HepG2 (cell line): Measurements from ENCODE around the gene MRPS21. TPM values are rescaled to one million over a fixed set of nuclear protein-coding genes. Genes with fewer than 3 reads are reported as not detected.
A peak's percentile ranks its signal among the peaks of the same experiment; 100 is the strongest.

Experiments
- ATAC-seq: fragments of 200-7000 bp; cut with Tn5 transposase; 3 replicates; pipeline ENCODE4 v1.9.1; 2020; ENCODE audit warnings: mild to moderate bottlenecking, moderate library complexity
- BruUV-seq: library from RNA; stranded (reverse); fragments of 400-500 nt; replicated peaks from 2 replicates; lab custom pipeline; 2021; lab: Mats Ljungman, UMichigan
- CTCF ChIA-PET: fragments of 300-600 bp; formaldehyde crosslinking; extraction: SDS; loops from one replicate; lab custom pipeline; 2021; ENCODE audit warnings: low total read pairs, inconsistent platforms, low intra/inter-chr PET ratio; lab: Yijun Ruan, JAX
- POLR2A ChIA-PET: fragments of 350-600 bp; sonication (Branson Sonifier 250); formaldehyde crosslinking; loops from one replicate; lab custom pipeline; 2020; ENCODE audit warnings: antibody characterized with exemption, inconsistent platforms; lab: Yijun Ruan, JAX
- DNase-seq: peaks from one replicate; pipeline ENCODE4 v3.0.0-alpha.2; 2015; ENCODE audit warnings: low spot score
- FAIRE-seq: peaks from 3 replicates; lab custom pipeline; 2011; peaks lifted over from hg19 to GRCh38; lab: Jason Lieb, UNC
- H2AFZ ChIP-seq: one replicate; pipeline ENCODE4 v1.6.1; 2011; ENCODE audit warnings: low read length, inconsistent platforms
- H3K27ac ChIP-seq: fragments of 300-600 bp; 3 replicates; pipeline ENCODE4 v1.8.0; 2011; ENCODE audit warnings: mixed run types, mild to moderate bottlenecking, mixed read lengths, low read length, inconsistent platforms; ENCODE audit not compliant: insufficient read depth; ENCODE audit errors: extremely low read length
- H3K27me3 ChIP-seq, 2 experiments: fragments of 200-600 bp in 1 of 2; 2 replicates in 1 of 2; 3 replicates in 1 of 2; pipeline versions ENCODE4 v1.6.0 to v1.8.0; 2011; ENCODE audit warnings: low read length in 2 of 2, mild to moderate bottlenecking in 2 of 2, moderate library complexity in 2 of 2, inconsistent platforms in 1 of 2; ENCODE audit not compliant: insufficient read depth in 2 of 2, control insufficient read depth in 1 of 2
- H3K36me3 ChIP-seq, 2 experiments: fragments of 200-600 bp in 1 of 2; replicated peaks in 1 of 2; 2 replicates in 1 of 2; 3 replicates in 1 of 2; pipeline versions ENCODE4 v1.5.1 to v1.8.0; 2011; ENCODE audit warnings: low read length in 2 of 2, inconsistent platforms in 1 of 2; ENCODE audit not compliant: insufficient read depth in 2 of 2, control insufficient read depth in 1 of 2
- H3K4me1 ChIP-seq: 2 replicates; pipeline ENCODE4 v1.5.1; 2012; ENCODE audit warnings: low read length, inconsistent platforms; ENCODE audit not compliant: insufficient read depth
- H3K4me2 ChIP-seq: 2 replicates; pipeline ENCODE4 v1.6.0; 2011; ENCODE audit warnings: low read depth, low read length, inconsistent platforms
- H3K4me3 ChIP-seq, 3 experiments: fragments of 200-600 bp in 1 of 3; sonication (generic), shearing (Covaris generic) in 1 of 3; replicated peaks in 1 of 3; 2 replicates each; pipeline ENCODE4 v1.5.1; 2011 to 2016; ENCODE audit warnings: low read length in 3 of 3, inconsistent platforms in 2 of 3, low read depth in 2 of 3, mild to moderate bottlenecking in 2 of 3, control low read depth in 1 of 3, mixed read lengths in 1 of 3; ENCODE audit not compliant: insufficient read depth in 1 of 3
- H3K79me2 ChIP-seq: one replicate; pipeline ENCODE4 v1.6.1; 2011; ENCODE audit warnings: low read length, inconsistent platforms; ENCODE audit not compliant: insufficient read depth
- H3K9ac ChIP-seq: 2 replicates; pipeline ENCODE4 v1.6.0; 2011; ENCODE audit warnings: mild to moderate bottlenecking, low read depth, low read length, inconsistent platforms; ENCODE audit not compliant: insufficient read depth
- H3K9me3 ChIP-seq: 2 replicates; pipeline ENCODE4 v1.5.1; 2012; ENCODE audit warnings: mild to moderate bottlenecking, low read length
- H4K20me1 ChIP-seq: 2 replicates; pipeline ENCODE4 v1.6.0; 2011; ENCODE audit warnings: inconsistent platforms, mild to moderate bottlenecking, low read length, moderate library complexity; ENCODE audit not compliant: insufficient read depth
- ARNT ChIP-seq: fragments of 450-650 bp; IDR thresholded peaks from 2 replicates; pipeline ENCODE4 v1.6.1; 2017
- CC2D1A ChIP-seq: sonication (generic); formaldehyde crosslinking; IDR thresholded peaks from 2 replicates; pipeline ENCODE4 v1.8.1; 2023; ENCODE audit warnings: mild to moderate bottlenecking, missing genetic modification reagents
- EEA1 ChIP-seq: sonication (generic); formaldehyde crosslinking; IDR thresholded peaks from 2 replicates; pipeline ENCODE4 v1.5.1; 2020; ENCODE audit warnings: mild to moderate bottlenecking, missing genetic modification reagents, borderline replicate concordance
- GATAD1 ChIP-seq: IDR thresholded peaks from 2 replicates; pipeline ENCODE4 v1.6.1; 2016; ENCODE audit warnings: missing genetic modification reagents, missing compliant biosample characterization
- GZF1 ChIP-seq: sonication (generic); formaldehyde crosslinking; IDR thresholded peaks from 2 replicates; pipeline ENCODE4 v1.5.1; 2020; ENCODE audit warnings: mild to moderate bottlenecking, missing genetic modification reagents
- MAFK ChIP-seq, 2 experiments: IDR thresholded peaks in 1 of 2; conservative IDR thresholded peaks in 1 of 2; 2 replicates each; pipeline ENCODE4 v1.6.1; 2011; ENCODE audit warnings: improper control_type of control experiment in 2 of 2, low read length in 2 of 2
- MIXL1 ChIP-seq: IDR thresholded peaks from 2 replicates; pipeline ENCODE4 v1.6.1; 2016
- MYC ChIP-seq: sonication (generic); formaldehyde crosslinking; IDR thresholded peaks from 2 replicates; pipeline ENCODE4 v1.9.0; 2021; ENCODE audit warnings: missing genetic modification reagents, borderline replicate concordance
- REL ChIP-seq: sonication (generic); formaldehyde crosslinking; conservative IDR thresholded peaks from 2 replicates; pipeline ENCODE4 v1.8.0; 2022; ENCODE audit warnings: mild to moderate bottlenecking, missing genetic modification reagents, moderate library complexity
- SIN3A ChIP-seq: IDR thresholded peaks from 2 replicates; pipeline ENCODE4 v1.6.1; 2011; ENCODE audit warnings: low read depth, mild to moderate bottlenecking, control low read depth, low read length, borderline replicate concordance
- TCF7L2 ChIP-seq: IDR thresholded peaks from 2 replicates; pipeline ENCODE4 v1.6.1; 2011; ENCODE audit warnings: mild to moderate bottlenecking, low read depth, low read length, moderate library complexity
- THAP11 ChIP-seq: IDR thresholded peaks from 2 replicates; pipeline ENCODE4 v1.6.1; 2016; ENCODE audit warnings: missing biosample characterization, missing genetic modification reagents
- TRIM22 ChIP-seq: fragments of 450-650 bp; IDR thresholded peaks from 2 replicates; pipeline ENCODE4 v1.6.1; 2017
- WIZ ChIP-seq: sonication (generic); formaldehyde crosslinking; IDR thresholded peaks from 2 replicates; pipeline ENCODE4 v1.5.1; 2020; ENCODE audit warnings: mild to moderate bottlenecking, missing genetic modification reagents
- ZBTB2 ChIP-seq: sonication (generic); formaldehyde crosslinking; IDR thresholded peaks from 2 replicates; pipeline ENCODE4 v1.8.0; 2022; ENCODE audit warnings: low read depth, missing genetic modification reagents
- ZKSCAN1 ChIP-seq: fragments of 150-350 bp; IDR thresholded peaks from 2 replicates; pipeline ENCODE4 v1.6.1; 2014; ENCODE audit warnings: low read length
- ZNF383 ChIP-seq: sonication (generic); formaldehyde crosslinking; IDR thresholded peaks from 2 replicates; pipeline ENCODE4 v1.4.0; 2020; ENCODE audit warnings: missing genetic modification reagents, mild to moderate bottlenecking, borderline replicate concordance
- WGBS: methylation state at CpG from one replicate; pipeline ENCODE4 v1.1.6; 2017; ENCODE audit warnings: low lambda C conversion rate; 5-methylcytosine and 5-hydroxymethylcytosine counted together
- in situ Hi-C: cut with HindIII; loops from 2 replicates; pipeline ENCODE4 v1.10.0; 2017; ENCODE audit warnings: low pct_unique_long_range_greater_than_20kb; ENCODE audit not compliant: extremely low pct_ligation_motif_present
- intact Hi-C: fragments of 100-400 bp; cut with micrococcal nuclease; formaldehyde crosslinking; loops from one replicate; pipeline ENCODE4 v1.10.0; 2022; ENCODE audit not compliant: unreplicated experiment
- polyA plus RNA-seq, 8 experiments: library from polyadenylated mRNA; depleted of rRNA in 3 of 8; stranded (reverse) in 7 of 8; unstranded in 1 of 8; fragments of >200 nt; fragmentation: Illumina TruSeq in 4 of 8; extraction: Trizol in 4 of 8; gene quantifications; 2 replicates each; pipeline versions ENCODE4 v1.2.1 to v1.2.3, GENCODE V29; 2011 to 2016; ENCODE audit warnings: low read depth in 4 of 8, missing spikeins in 1 of 8, mixed read lengths in 1 of 8; ENCODE audit not compliant: insufficient read depth in 1 of 8
- total RNA-seq, 5 experiments: library from RNA; depleted of rRNA; stranded (reverse); fragments of >200 nt; fragmentation: Illumina TruSeq; extraction: Trizol; gene quantifications; 2 replicates each; pipeline ENCODE4 v1.2.3, GENCODE V29; 2016; ENCODE audit warnings: low read depth in 1 of 5

MRPS21 gene
- total and polyA plus RNA-seq, 2 of the 13 experiments (the other 11 are each of a cell fraction or from before 2014, with no cell fraction given), result 59.4 to 64.2 TPM

- DNase-seq (no peak), FAIRE-seq (no peak), ATAC-seq (no peak)
- CTCF ChIA-PET, result no interaction called here
- Histone ChIP-seq H2AFZ (no peak overlapping the region), H3K27ac (no peak overlapping the region), H4K20me1 (no peaks in the 10 kb centered on the region), H3K9ac (no peak overlapping the region), H3K4me3 (no peak overlapping the region), H3K4me2 (no peak overlapping the region), H3K9me3 (no peaks in the 10 kb centered on the region), H3K4me1 (peaks cover 22% of the 10 kb centered on the region), H3K36me3 (no peaks in the 10 kb centered on the region), H3K79me2 (peaks cover 1% of the 10 kb centered on the region), H3K27me3 (peaks cover 0 to 7% of the 10 kb centered on the region in 2 experiments; a peak in 1 of 5 replicates)
- POLR2A ChIA-PET, result interaction anchor here (0.7 kb wide), 1 partner anchor 29 kb away, joined by 3 read pairs; no protein-coding TSS in a partner anchor
- in situ Hi-C loops, result no loop called here
- 65% methylated on average over 4 of the region's 4 CpGs for WGBS
- intact Hi-C loops, result no loop called here
- no TSS peak for BruUV-seq
- TF ChIP-seq MIXL1, result no peak
- TF ChIP-seq REL (CRISPR knock-in tag), result no peak
- TF ChIP-seq GZF1, result no peak
- no peak for TF ChIP-seq TCF7L2
- TF ChIP-seq MYC (CRISPR knock-in tag), result no peak
- no peak for TF ChIP-seq SIN3A
- no peak for TF ChIP-seq TRIM22
These were observed 4.8 kb upstream of the MRPS21 start for GRCh38 chr1:150288822-150289221.

- peaks cover 1 to 21% of the 10 kb centered on the region in 2 experiments; a peak in 4 of 5 replicates for H3K36me3 ChIP-seq
- H3K9me3 ChIP-seq, result no peaks in the 10 kb centered on the region
- CTCF ChIA-PET, result no interaction called here
- intact Hi-C loops (no loop called here), in situ Hi-C loops (loop anchor here (5.0 kb wide), 1 partner anchor 38 kb away; the partner anchor contains the start of gene CA14)
- POLR2A ChIA-PET, result interaction anchor here (0.6 to 1.5 kb wide), 3 partner anchors 15 to 61 kb away, joined by 3 to 4 read pairs (median 3); partner anchors contain the start of gene PRPF3
- H2AFZ ChIP-seq, result no peak overlapping the region
- no peak for FAIRE-seq
- WGBS, result 99% methylated on average over 2 of the region's 2 CpGs
- no peak overlapping the region for H3K9ac ChIP-seq
- no peak for DNase-seq
- no peaks in the 10 kb centered on the region for H4K20me1 ChIP-seq
- ATAC-seq, result no peak
- H3K79me2 ChIP-seq, result peaks cover 16% of the 10 kb centered on the region
- 0 out of 2 replicates have a peak overlapping the region, but pooled peaks have one; percentile 24 for H3K4me2 ChIP-seq
- BruUV-seq, result TSS peak; percentile 47
- H3K27me3 ChIP-seq, result no peaks in the 10 kb centered on the region; a peak in 1 of 5 replicates
- no peak overlapping the region for H3K27ac ChIP-seq
- H3K4me1 ChIP-seq, result peaks cover 29% of the 10 kb centered on the region
- no peak overlapping the region for H3K4me3 ChIP-seq
- TF ChIP-seq THAP11, result no peak
- no peak for TF ChIP-seq CC2D1A (CRISPR knock-in tag)
- TF ChIP-seq GATAD1, result no peak
- no peak for TF ChIP-seq WIZ (CRISPR knock-in tag)
- no peak for TF ChIP-seq ZKSCAN1
- TF ChIP-seq EEA1 (CRISPR knock-in tag), result no peak
- no peak for TF ChIP-seq ZBTB2
- no peak for TF ChIP-seq ARNT
- no peak for TF ChIP-seq ZNF383 (CRISPR knock-in tag)
- TF ChIP-seq MAFK (conservative IDR thresholded peaks at IDR 0.05 in 1 of 2, IDR thresholded peaks at IDR 0.05 in 1 of 2; ENCODE audit: low read length in 2 of 2), result no peak
These were observed 1.8 kb downstream of the MRPS21 start for GRCh38 chr1:150295476-150295875.
